Measurements from ENCODE around the gene CAP1. TPM values are rescaled to one million over a fixed set of nuclear protein-coding genes. Genes with fewer than 3 reads are reported as not detected.
A peak's percentile ranks its signal among the peaks of the same experiment; 100 is the strongest.

CAP1 gene
- polyA plus RNA-seq, 3 donors = 400 to 941 (median 876) TPM

DNA sequence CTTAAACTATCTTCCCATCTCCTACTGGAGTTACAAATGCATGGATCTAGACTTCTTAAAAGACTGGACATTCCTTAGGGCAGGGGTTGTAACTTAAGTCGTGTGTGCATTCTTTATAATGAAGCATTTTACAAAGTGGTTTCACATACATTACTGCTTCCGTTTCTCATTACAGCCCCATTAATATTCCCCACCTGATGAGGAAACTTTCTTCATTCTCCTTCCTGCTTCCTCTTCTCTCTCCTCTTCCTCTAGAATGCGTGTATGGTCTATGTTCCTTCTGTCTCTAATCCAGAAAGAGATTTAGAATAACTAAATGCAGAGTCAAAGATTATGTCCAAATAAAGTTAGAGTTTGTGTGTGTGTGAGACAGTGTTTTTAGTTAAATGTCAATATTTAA lies 1.8 kb upstream of the CAP1 start:
- Mint-ChIP-seq H3K27me3 (ENCODE audit: low read depth in 3 of 3) (peaks cover 0 to 5% (median 1%) of the 10 kb centered on the region in 3 donors), H3K4me3 (peak overlapping the region in 1 of 2 donors; percentile 12), H3K4me1 (peaks cover 79% of the 10 kb centered on the region), H3K27ac (peak overlapping the region; percentile 99 to 100 (median 100)), H3K9me3 (peaks cover 0 to 2% (median 0%) of the 10 kb centered on the region in 7 donors), H3K36me3 (peaks cover 9 to 18% of the 10 kb centered on the region in 2 donors)
- H3K27me3 ChIP-seq (ENCODE audit: control insufficient read depth in 2 of 2, insufficient read depth in 2 of 2, low read length in 2 of 2) = no peaks in the 10 kb centered on the region
- WGBS (ENCODE audit: insufficient coverage) = no CpG with 5 or more reads among the region's 3 CpGs
- DNase-seq = peak in 2 of 3 donors; percentile 57 to 76
- no peak overlapping the region for H3K9ac ChIP-seq (ENCODE audit: insufficient read depth, low read length, poor library complexity, severe bottlenecking)
- H3K79me2 ChIP-seq (ENCODE audit: insufficient read depth, low read length) = peaks cover 40% of the 10 kb centered on the region
- peak overlapping the region; percentile 96 for H3K4me2 ChIP-seq (replicated peaks; ENCODE audit: extremely low read depth, low read length, poor library complexity, severe bottlenecking)
- H3K27ac ChIP-seq (ENCODE audit: low read depth in 1 of 2, low read length in 2 of 2) = peak overlapping the region; percentile 94 to 99
- peaks cover 86 to 87% of the 10 kb centered on the region in 2 donors for H3K4me1 ChIP-seq (ENCODE audit: control insufficient read depth in 1 of 2, insufficient read depth in 2 of 2, low read length in 2 of 2)
- TF ChIP-seq, protein P1, sequence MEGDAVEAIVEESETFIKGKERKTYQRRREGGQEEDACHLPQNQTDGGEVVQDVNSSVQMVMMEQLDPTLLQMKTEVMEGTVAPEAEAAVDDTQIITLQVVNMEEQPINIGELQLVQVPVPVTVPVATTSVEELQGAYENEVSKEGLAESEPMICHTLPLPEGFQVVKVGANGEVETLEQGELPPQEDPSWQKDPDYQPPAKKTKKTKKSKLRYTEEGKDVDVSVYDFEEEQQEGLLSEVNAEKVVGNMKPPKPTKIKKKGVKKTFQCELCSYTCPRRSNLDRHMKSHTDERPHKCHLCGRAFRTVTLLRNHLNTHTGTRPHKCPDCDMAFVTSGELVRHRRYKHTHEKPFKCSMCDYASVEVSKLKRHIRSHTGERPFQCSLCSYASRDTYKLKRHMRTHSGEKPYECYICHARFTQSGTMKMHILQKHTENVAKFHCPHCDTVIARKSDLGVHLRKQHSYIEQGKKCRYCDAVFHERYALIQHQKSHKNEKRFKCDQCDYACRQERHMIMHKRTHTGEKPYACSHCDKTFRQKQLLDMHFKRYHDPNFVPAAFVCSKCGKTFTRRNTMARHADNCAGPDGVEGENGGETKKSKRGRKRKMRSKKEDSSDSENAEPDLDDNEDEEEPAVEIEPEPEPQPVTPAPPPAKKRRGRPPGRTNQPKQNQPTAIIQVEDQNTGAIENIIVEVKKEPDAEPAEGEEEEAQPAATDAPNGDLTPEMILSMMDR (IDR thresholded peaks at IDR 0.05) = no peak
- peaks cover 31% of the 10 kb centered on the region for H4K20me1 ChIP-seq (ENCODE audit: insufficient read depth, low read length)
- intact Hi-C loops (cut with micrococcal nuclease) = loop anchor here (5.0 to 10.0 kb wide), 2 partner anchors 54 to 151 kb away; no protein-coding TSS in a partner anchor
- H3K4me3 ChIP-seq (replicated peaks in 1 of 3; ENCODE audit: low read depth in 2 of 3, low read length in 3 of 3) = peak overlapping the region in 1 of 3 experiments; percentile 89
- H2AFZ ChIP-seq (ENCODE audit: insufficient read depth, low read depth, low read length, poor library complexity, severe bottlenecking) = no peak overlapping the region
- H3K9me3 ChIP-seq (replicated peaks in 1 of 2; ENCODE audit: control insufficient read depth in 1 of 2, insufficient read depth in 1 of 2, low read length in 2 of 2) = no peaks in the 10 kb centered on the region
- H3K36me3 ChIP-seq (replicated peaks in 1 of 2; ENCODE audit: control insufficient read depth in 1 of 2, insufficient read depth in 2 of 2, low read length in 2 of 2) = no peaks in the 10 kb centered on the region

DNA sequence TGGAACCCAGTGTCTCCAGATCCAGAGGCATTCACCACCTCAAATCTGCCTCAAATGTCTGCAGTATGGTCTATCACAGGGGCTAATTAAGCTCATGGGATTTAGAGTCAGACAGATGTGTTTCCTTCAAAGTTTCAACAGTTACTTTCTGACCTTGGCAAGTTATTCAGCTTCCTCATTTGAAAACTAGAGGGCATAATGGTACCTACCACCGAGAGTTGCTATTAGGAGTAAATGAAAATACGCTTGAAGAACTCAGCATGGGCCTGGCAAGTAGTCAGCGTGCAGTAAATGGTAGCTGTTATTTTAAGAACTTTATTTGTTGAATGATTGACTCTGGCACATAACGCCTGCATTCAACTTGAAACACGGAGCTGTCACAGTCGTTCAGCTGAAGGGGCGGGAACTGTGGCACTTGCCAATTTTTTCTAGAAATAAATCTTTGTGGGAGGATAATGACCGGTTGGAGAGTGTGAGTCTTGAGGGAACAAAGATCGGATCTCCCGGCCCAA lies 1.2 kb upstream of the CAP1 start:
- peak overlapping the region; percentile 81 for H2AFZ ChIP-seq (ENCODE audit: insufficient read depth, low read depth, low read length, poor library complexity, severe bottlenecking)
- peaks cover 46% of the 10 kb centered on the region for H3K79me2 ChIP-seq (ENCODE audit: insufficient read depth, low read length)
- H3K27me3 Mint-ChIP-seq (ENCODE audit: low read depth in 3 of 3) = peaks cover 0 to 4% (median 1%) of the 10 kb centered on the region in 3 donors
- intact Hi-C loops (cut with micrococcal nuclease) = loop anchor here (5.0 to 10.0 kb wide), 2 partner anchors 54 to 152 kb away; no protein-coding TSS in a partner anchor
- H3K27ac ChIP-seq (ENCODE audit: low read depth in 1 of 2, low read length in 2 of 2) = peak overlapping the region; percentile 94 to 99
- no peaks in the 10 kb centered on the region for H3K36me3 ChIP-seq (replicated peaks in 1 of 2; ENCODE audit: control insufficient read depth in 1 of 2, insufficient read depth in 2 of 2, low read length in 2 of 2)
- peak in 2 of 3 donors; percentile 56 to 59 for DNase-seq
- TF ChIP-seq, protein P1 (IDR thresholded peaks at IDR 0.05) = no peak
- H3K9me3 Mint-ChIP-seq = peaks cover 0 to 2% (median 0%) of the 10 kb centered on the region in 7 donors
- no peaks in the 10 kb centered on the region for H3K9me3 ChIP-seq (replicated peaks in 1 of 2; ENCODE audit: control insufficient read depth in 1 of 2, insufficient read depth in 1 of 2, low read length in 2 of 2)
- H3K9ac ChIP-seq (ENCODE audit: insufficient read depth, low read length, poor library complexity, severe bottlenecking) = peak overlapping the region; percentile 93
- H3K4me3 Mint-ChIP-seq = peak overlapping the region; percentile 94 to 99
- peaks cover 37% of the 10 kb centered on the region for H4K20me1 ChIP-seq (ENCODE audit: insufficient read depth, low read length)
- H3K4me1 ChIP-seq (ENCODE audit: control insufficient read depth in 1 of 2, insufficient read depth in 2 of 2, low read length in 2 of 2) = peaks cover 86 to 87% of the 10 kb centered on the region in 2 donors
- H3K36me3 Mint-ChIP-seq = peaks cover 11 to 18% of the 10 kb centered on the region in 2 donors
- peak overlapping the region; percentile 99 to 100 (median 100) for H3K27ac Mint-ChIP-seq
- H3K4me3 ChIP-seq (replicated peaks in 1 of 3; ENCODE audit: low read depth in 2 of 3, low read length in 3 of 3) = peak overlapping the region; percentile 73 to 99 (median 89)
- H3K4me2 ChIP-seq (replicated peaks; ENCODE audit: extremely low read depth, low read length, poor library complexity, severe bottlenecking) = peak overlapping the region; percentile 96
- H3K4me1 Mint-ChIP-seq = peaks cover 79% of the 10 kb centered on the region
- no peaks in the 10 kb centered on the region for H3K27me3 ChIP-seq (ENCODE audit: control insufficient read depth in 2 of 2, insufficient read depth in 2 of 2, low read length in 2 of 2)
- WGBS (ENCODE audit: insufficient coverage) = 0% methylated on average over 10 of the region's 10 CpGs

Data from CD14-positive monocyte (primary cell).